ENCODE results near the gene ATXN7L3B. TPM values are rescaled to one million over a fixed set of nuclear protein-coding genes. Genes with fewer than 3 reads are reported as not detected.

Gene ATXN7L3B
- total RNA-seq, 1 donor from 2014 or later: 29.6 TPM

- Histone ChIP-seq H3K36me3 (ENCODE audit: control insufficient read depth, insufficient read depth, low read length) (no peaks in the 10 kb centered on the region), H3K27me3 (ENCODE audit: control insufficient read depth, insufficient read depth, low read length) (no peaks in the 10 kb centered on the region), H3K4me3 (ENCODE audit: low read depth, low read length) (no peak overlapping the region)
- no peak for TF ChIP-seq CTCF (IDR thresholded peaks at IDR 0.05; ENCODE audit: insufficient read depth, low read length, poor library complexity, severe bottlenecking)
- DNase-seq (ENCODE audit: low read depth): no peak
These were observed 46.9 kb downstream of the ATXN7L3B start for GRCh38 chr12:74584483-74585062.

GRCh38 chr12:74586251-74586650 lies 48.6 kb downstream of the ATXN7L3B start:
- Histone ChIP-seq H3K36me3 (ENCODE audit: control insufficient read depth, insufficient read depth, low read length) (no peaks in the 10 kb centered on the region), H3K27me3 (ENCODE audit: control insufficient read depth, insufficient read depth, low read length) (no peaks in the 10 kb centered on the region), H3K4me3 (ENCODE audit: low read depth, low read length) (no peak overlapping the region)
- DNase-seq (ENCODE audit: low read depth): no peak
- TF ChIP-seq CTCF (IDR thresholded peaks at IDR 0.05; ENCODE audit: insufficient read depth, low read length, poor library complexity, severe bottlenecking): no peak

All from kidney epithelial cell (primary cell).